Measurements from ENCODE around the gene CEP350.
"Not testable (repeated sequence)": the region's sequence is repeated elsewhere in the genome, so short reads cannot be mapped to it uniquely, and the experiment has no call there.

The CEP350 gene

DNA sequence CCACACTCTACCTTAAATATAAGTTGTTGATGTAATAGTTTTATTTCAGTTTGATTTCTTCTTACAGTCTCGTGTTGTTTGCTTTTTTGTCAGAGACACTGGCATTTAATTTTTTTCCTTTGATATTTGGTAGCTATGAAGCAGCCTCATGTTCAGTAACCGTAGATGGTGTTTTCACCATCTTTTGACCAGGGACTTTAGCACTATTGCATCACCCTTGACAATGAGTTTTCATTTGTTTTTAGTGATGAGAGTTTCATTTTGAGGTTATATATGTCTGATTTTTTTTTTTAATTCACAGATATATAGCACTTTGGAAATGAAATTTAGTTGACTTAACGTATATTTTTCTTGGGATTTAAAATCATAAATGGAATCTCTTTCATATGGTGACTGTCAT is 36.2 kb downstream of the CEP350 start:
- no peak for FAIRE-seq

DNA sequence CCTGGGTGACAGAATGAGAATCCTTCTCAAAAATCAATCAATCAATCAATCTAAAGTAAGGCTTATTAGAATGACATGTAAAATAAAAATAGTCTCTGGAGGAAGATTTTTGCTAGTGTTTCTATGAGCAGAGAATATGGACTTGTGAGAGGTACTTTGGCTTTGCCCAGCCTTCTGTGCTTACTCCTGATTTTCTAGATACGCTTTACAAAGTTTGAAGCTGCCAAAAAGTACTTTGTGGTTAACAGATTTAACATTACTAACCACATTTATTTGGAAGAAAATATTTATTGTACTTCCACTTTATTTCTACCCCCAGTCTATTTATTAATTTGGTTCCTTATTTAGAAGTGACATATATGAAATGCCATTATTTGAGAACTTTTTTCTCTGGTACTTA is 41.0 kb downstream of the CEP350 start:
- FAIRE-seq = no peak

DNA sequence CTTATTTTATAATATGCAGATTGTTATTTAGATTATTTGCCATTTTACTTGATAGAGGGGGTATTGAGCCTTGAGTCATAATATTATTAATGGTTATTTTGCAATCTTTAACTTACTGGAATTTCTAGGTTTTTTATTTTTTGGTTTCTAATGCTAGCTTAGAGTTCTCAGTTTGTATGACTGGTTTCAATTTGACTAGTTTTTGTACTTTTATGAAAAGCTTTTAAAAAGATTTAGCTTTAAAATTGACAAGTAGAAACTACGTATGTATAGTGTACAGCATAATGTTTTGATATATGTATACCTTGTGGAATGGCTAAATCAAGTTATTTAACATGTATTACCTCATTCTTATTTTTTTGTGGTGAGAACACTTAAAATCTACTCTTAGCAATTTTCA is 41.5 kb downstream of the CEP350 start:
- no peak for FAIRE-seq

- no peak for FAIRE-seq
Measured at GRCh38 chr1:180000575-180000974, 46.0 kb downstream of the CEP350 start.

DNA sequence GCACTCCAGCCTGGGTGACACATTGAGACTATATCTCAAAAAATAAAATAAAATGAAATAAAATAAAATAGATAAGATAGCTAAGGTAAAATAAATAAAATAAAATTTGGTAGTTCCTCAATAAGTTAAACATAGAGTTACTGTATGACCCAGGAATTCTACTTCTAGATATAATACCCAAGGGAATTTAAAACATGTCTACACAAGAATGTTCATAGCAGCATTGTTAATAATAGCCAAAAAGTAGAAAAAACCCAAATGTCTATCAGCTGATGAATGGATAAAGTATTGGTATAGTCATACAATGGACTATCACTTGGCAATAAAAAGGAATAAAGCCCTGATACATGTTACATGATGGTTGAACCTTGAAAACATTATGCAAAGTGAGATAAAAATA is 47.8 kb downstream of the CEP350 start:
- FAIRE-seq = no peak

- no peak for FAIRE-seq
Measured at GRCh38 chr1:180003026-180003695, 48.6 kb downstream of the CEP350 start.

GRCh38 chr1:180006762-180007161 is 52.2 kb downstream of the CEP350 start:
- FAIRE-seq = not testable (repeated sequence)

DNA sequence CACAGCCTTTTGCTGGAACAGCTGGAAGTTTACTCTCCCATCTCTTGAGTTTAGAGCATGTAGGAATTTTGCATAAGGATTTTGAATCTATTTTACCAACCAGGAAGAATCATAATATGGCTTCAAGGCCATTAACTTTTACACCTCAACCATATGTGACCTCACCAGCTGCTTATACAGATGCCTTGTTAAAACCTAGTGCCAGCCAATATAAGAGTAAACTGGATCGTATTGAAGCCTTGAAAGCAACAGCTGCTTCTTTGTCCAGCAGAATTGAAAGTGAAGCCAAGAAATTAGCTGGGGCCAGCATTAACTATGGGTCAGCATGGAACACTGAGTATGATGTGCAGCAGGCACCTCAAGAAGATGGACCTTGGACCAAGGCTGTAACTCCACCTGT is 65.4 kb downstream of the CEP350 start:
- FAIRE-seq = no peak

GRCh38 chr1:180026556-180026955 is 71.9 kb downstream of the CEP350 start:
- no peak for FAIRE-seq

- FAIRE-seq = no peak
Measured at GRCh38 chr1:180027949-180028445, 73.4 kb downstream of the CEP350 start.

GRCh38 chr1:180028864-180029263 is 74.3 kb downstream of the CEP350 start:
- FAIRE-seq = no peak

GRCh38 chr1:180029524-180030135 is 75.0 kb downstream of the CEP350 start:
- no peak for FAIRE-seq

- no peak for FAIRE-seq
Measured at GRCh38 chr1:180031664-180032063, 77.1 kb downstream of the CEP350 start.

DNA sequence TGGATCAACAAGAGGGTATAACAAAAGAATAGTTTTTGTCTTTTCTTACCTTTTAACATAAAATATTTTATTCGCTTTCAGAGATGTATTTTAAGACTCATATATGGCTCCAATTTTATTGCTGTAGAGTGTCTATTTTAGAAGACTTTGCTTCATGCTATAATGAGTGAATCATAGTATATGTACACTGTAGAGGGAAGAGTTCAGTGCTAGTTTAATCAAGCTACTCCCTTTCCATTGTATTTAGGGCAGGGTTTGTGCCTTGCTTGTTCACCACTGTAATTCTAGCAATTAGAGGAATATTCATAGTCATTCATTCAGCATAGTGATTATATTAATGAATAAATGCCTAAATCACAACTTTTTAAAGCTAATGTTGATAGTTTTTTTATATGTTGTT is 78.8 kb downstream of the CEP350 start:
- FAIRE-seq = no peak

GRCh38 chr1:180040034-180040433 is 85.4 kb downstream of the CEP350 start:
- FAIRE-seq = no peak

DNA sequence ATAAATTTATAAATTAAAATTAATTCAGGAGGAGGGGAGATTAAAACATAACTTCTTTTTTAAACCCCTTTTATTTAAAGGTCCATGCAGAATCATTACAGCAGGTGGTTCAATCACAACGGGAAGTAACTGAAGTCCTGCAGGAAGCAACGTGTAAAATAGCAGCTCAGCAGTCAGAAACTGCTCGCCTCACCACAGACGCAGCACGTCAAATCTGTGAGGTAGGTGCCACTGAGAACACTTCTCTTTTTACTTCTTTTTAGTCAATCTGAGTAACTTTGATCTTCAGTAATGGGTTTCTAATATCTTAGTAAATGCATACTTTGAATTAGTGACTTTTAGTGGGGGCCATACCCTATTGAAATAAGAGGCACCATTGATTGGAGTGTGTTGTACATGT is 87.0 kb downstream of the CEP350 start:
- no peak for FAIRE-seq

DNA sequence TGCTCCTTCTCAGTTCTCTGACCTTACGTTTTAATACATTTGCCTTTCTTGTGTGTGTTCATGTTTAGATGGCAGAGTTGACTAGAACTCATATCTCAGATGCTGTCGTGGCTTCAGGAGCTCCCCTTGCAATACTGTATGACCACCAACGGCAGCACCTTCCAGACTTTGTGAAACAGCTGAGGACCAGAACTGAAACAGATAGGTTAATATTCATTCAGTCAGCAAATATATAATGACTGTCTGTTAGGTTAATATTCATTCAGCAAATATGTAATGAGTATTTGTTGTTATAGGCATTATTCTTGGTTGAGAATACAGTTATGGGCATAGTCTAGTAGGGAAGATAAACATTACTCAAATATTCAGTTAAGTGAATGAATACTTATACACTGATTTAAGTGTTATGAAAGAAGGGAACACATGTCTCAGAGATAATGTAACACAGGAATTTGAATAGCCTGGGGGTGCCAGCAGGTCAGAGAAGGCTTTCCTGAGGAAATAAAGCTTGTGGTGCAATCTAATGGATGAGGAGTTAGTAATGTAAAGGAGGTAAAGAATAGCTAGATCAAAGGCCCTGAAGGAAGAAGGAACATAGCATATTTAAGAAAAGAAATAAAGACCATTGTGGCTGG is 88.5 kb downstream of the CEP350 start:
- no peak for FAIRE-seq

DNA sequence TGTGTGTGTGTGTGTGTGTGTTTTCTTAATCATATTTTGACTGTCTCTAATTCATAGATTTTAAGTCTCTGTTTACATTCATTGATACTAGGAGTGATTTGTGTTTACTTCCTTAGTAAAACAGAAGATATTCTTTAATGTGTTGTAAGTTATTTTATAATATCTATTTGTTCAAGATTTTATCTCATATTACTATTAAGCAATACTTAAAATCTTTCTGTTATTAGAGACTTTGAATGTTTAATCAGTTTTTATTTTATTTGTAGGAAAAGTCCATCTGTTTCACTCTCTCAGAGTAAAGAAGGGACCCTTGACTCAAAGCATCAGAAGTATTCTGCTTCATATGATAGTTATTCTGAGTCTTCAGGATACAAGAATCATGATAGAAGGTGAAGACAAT is 89.2 kb downstream of the CEP350 start:
- FAIRE-seq = no peak

DNA sequence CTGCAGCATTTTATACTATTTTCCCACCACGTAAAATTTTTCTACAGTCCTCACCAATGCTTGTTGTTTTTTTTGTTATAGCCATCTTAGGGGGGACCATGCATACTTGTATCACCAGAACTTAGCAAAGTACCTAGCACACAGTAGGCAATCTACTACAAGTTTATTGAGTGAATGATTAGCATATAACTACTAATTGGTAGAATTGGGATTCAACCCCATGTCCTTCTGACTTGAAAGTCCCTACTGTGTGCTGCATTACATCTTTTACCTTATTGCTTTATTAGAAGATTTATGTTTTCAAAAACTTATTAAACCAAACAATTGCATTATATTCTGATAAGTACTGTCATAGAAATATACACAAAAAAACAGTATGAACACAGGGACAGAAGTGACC is 92.1 kb downstream of the CEP350 start:
- FAIRE-seq = no peak

DNA sequence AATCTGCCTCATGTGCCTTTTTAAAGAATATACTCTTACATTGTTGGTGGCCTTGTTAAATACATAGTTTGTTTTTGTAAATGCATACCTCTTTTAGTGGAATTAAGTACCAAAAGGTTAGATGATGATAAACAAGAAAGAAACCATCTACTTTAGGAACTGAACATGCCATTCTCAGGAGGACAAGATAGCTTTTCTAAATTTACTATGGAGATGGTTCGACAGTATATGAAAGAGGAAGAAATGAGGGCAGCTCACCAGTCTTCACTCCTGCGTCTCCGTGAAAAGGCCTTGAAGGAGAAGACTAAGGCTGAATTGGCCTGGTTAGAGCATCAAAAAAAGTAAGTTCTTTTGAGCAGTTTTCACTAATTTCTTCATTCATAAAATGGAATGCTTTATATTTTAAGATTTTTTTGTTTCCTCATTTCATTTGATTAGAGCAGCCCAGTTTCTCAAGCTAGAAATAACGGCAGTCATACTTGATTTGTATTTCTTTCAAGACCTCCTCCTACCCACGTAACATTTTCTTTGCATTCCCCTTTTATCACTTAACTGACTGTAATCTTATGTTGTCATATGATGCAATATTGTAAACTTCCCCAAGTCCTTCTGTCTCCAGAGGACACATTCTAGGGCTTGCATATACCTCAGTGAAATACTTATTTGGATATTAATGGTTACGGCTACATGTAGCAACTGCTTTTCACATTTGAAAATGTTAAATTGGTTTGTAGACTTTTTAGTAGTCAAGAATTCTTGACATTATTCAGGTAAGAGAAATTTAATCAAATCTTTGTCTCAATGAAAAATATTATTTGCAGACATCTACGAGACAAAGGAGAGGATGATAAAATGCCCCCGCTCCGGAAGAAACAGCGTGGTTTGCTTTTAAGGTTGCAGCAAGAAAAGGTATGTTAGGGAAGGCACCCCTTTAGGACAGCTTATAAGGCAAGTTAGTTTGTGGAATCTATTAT is 99.3 kb downstream of the CEP350 start:
- FAIRE-seq = no peak

GRCh38 chr1:180057883-180058396 is 103.3 kb downstream of the CEP350 start:
- FAIRE-seq = no peak

GRCh38 chr1:180061019-180061418 is 106.4 kb downstream of the CEP350 start:
- FAIRE-seq = no peak

All from colon (tissue), 2 donors.